ENCODE data around the gene PARD6B. TPM values are rescaled to one million over a fixed set of nuclear protein-coding genes. Genes with fewer than 3 reads are reported as not detected.
"Not testable (repeated sequence)": the region's sequence is repeated elsewhere in the genome, so short reads cannot be mapped to it uniquely, and the experiment has no call there.

The PARD6B gene
- total and polyA plus RNA-seq, 8 donors: 3.1 to 17.8 (median 10.6) TPM

DNA sequence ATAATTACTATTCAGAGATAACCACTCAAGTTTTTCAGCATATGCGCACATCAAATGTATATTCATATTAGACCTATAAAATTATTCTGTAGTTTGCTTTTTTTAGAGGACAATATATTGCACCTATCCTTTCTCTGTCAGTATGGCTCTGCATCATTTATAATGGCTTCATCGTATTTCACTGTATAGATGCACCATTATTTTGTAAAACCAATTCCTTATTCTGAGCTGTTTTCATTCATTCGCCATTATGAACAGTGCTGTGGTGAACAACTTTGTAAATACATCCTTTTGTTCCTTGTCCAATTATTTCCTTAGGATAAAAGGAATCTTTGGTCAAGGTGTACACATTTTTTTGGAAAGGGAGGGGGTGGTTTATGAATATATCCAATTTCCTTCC, 34.3 kb downstream of the PARD6B start:
- ATAC-seq (no peak), DNase-seq (no peak), FAIRE-seq (no peak)
- Histone ChIP-seq H3K27me3 (no peaks in the 10 kb centered on the region), H3K27ac (no peak overlapping the region), H3K4me3 (no peak overlapping the region), H3K36me3 (no peaks in the 10 kb centered on the region), H3K9me3 (no peaks in the 10 kb centered on the region), H3K4me1 (peaks cover 6 to 32% (median 23%) of the 10 kb centered on the region in 3 donors)
- TF ChIP-seq, protein P1, sequence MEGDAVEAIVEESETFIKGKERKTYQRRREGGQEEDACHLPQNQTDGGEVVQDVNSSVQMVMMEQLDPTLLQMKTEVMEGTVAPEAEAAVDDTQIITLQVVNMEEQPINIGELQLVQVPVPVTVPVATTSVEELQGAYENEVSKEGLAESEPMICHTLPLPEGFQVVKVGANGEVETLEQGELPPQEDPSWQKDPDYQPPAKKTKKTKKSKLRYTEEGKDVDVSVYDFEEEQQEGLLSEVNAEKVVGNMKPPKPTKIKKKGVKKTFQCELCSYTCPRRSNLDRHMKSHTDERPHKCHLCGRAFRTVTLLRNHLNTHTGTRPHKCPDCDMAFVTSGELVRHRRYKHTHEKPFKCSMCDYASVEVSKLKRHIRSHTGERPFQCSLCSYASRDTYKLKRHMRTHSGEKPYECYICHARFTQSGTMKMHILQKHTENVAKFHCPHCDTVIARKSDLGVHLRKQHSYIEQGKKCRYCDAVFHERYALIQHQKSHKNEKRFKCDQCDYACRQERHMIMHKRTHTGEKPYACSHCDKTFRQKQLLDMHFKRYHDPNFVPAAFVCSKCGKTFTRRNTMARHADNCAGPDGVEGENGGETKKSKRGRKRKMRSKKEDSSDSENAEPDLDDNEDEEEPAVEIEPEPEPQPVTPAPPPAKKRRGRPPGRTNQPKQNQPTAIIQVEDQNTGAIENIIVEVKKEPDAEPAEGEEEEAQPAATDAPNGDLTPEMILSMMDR (IDR thresholded peaks at IDR 0.05): no peak
- 54 to 75% methylated on average over 3 of the region's 3 CpGs for WGBS, 2 donors
- intact Hi-C loops (cut with DNase I): no loop called here

DNA sequence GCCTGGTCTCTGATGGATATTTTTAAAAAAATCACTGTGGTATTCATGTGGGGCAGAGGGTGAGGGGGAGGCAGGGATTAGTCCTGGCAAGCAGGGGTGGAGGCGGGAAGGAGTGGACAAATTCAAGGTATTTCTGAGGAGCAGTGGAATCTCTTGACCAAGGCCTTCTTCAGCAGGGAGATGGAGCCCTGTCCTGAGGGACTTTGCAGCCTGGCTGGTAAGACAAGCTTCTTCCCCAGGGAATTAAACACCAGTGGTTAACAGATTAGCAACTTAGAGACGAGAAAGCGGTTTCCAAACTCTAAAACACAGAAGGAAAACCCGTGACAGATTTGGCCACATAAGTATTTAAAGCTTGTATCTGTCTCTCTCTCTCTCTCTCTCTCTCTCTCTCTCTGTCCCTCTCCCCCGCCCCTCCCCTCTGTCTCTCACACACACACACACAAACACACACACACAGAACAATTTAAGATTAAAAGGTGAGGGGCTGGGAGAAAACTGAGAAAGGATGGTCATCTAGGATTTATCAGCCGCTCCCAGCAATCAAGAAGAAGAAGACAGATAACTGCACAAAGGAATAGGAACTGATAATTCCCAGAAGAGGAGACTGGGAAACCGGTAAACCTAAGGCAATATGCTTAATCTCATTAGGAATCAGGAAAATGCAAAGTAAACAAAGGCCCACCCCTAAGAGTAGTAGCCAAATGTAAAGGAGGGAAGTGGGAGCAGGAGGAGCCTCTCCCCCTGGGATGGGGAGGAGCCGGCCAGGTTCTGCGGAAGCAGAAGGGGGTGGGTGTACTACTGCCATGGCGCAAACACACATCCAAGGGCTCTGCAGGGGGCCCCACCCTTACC, 35.8 kb downstream of the PARD6B start:
- intact Hi-C loops (cut with DNase I); H3K9me3 ChIP-seq; H3K36me3 ChIP-seq; H3K27me3 ChIP-seq; H3K4me3 ChIP-seq; H3K27ac ChIP-seq; FAIRE-seq; ATAC-seq: not testable (repeated sequence)
- H3K4me1 ChIP-seq: peaks cover 4 to 19% (median 15%) of the 10 kb centered on the region in 3 donors
- DNase-seq: peak in 1 of 6 donors; percentile 24
- WGBS, 2 donors: 63 to 65% methylated on average over 7 to 8 of the region's 10 CpGs

DNA sequence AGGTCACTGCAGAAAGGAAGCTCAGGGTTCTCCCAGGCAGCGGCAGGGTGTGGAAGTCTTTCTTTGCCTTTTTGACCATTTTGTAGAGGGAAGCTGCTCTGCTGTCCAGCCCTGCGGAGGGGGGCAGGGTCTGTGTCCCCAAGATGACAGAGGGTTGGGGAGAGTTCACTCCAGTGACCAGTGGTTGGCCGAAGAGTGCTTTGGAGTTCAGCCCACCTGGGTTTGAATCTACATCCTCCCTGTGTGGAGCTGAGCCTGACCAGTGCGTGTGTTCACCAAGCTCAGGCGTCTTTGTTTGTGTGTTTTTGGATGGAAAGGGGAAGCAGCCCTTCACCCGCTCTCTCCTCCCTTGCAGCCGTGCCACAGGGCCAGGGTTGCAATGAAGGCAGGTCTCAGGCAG, 37.6 kb downstream of the PARD6B start:
- ATAC-seq; H3K27me3 ChIP-seq; H3K4me3 ChIP-seq; H3K4me1 ChIP-seq; H3K27ac ChIP-seq; FAIRE-seq; H3K36me3 ChIP-seq; intact Hi-C loops (cut with DNase I); H3K9me3 ChIP-seq: not testable (repeated sequence)
- 70 to 80% methylated on average over 7 of the region's 7 CpGs for WGBS, 2 donors
- DNase-seq: peak in 1 of 6 donors; percentile 19

DNA sequence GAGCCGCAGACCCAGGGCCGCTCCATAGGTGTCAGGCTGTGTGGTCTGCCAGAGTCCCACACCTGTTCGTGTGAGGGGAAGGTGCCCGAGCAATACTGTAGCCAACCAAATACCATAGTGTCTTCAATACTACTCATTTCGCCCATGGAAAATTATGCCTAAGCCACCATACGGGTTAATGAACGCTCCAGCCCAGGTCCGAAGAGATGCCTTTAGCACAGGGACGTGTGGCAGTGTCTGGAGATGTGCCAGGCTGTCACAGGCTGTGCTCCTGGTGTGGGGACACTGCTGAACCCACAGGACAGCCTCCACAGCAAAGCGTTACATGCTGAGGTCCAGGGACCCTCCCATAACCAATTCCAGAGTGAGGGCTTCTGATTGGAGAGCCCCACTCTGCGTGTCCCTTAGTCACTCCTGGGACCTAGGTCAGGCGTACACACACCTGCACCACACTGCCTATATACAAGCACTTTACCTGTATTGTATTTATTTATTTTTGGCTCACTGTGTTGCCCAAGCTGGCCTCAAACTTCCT, 38.2 kb downstream of the PARD6B start:
- not testable (repeated sequence) for FAIRE-seq, ATAC-seq, H3K36me3 ChIP-seq

DNA sequence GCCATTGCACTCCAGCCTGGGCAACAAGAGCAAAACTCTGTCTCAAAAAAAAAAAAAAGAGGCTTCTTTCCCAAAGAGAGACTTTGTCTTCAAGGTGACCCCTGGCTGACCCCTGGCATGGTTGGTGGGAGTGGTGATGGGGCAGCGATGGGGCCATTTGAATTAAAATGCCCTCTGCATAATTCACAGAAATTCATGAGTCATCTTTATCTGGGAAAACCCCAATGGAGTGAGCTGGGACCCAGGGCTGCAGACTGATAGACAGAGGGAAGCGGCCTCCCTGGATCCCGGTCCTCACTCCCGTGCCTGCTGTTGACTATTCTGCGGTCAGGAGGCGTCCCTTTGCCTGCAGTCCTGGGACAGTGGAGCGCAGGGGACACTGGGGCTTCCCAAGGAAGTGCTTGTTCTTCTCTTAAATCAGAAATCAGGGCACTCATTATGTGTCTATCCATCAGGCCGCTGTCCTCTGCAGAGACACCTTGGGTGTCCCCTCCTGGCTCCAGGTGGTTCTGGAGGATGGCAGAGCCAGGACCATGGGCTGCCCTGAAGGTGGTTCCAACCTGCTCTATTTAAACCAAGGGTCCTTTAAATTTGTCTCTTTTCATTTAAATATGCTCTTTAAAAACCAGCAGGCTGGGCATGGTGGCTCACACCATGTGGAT, 40.2 kb downstream of the PARD6B start:
- H3K36me3 ChIP-seq; H3K27ac ChIP-seq; H3K27me3 ChIP-seq; H3K4me1 ChIP-seq; H3K9me3 ChIP-seq; FAIRE-seq; intact Hi-C loops (cut with DNase I); H3K4me3 ChIP-seq: not testable (repeated sequence)
- WGBS, 2 donors: 91 to 97% methylated on average over 3 to 4 of the region's 8 CpGs
- peak in 1 of 4 donors; percentile 54 for ATAC-seq
- peak in 1 of 6 donors; percentile 11 for DNase-seq

More for the DNA sequence above, 38.2 kb downstream of the PARD6B start:
- intact Hi-C loops (cut with DNase I); H3K4me3 ChIP-seq; H3K4me1 ChIP-seq; H3K27me3 ChIP-seq; H3K27ac ChIP-seq; H3K9me3 ChIP-seq: not testable (repeated sequence)
- 78 to 79% methylated on average over 9 to 10 of the region's 12 CpGs for WGBS, 2 donors
- peak in 1 of 6 donors; percentile 21 for DNase-seq

DNA sequence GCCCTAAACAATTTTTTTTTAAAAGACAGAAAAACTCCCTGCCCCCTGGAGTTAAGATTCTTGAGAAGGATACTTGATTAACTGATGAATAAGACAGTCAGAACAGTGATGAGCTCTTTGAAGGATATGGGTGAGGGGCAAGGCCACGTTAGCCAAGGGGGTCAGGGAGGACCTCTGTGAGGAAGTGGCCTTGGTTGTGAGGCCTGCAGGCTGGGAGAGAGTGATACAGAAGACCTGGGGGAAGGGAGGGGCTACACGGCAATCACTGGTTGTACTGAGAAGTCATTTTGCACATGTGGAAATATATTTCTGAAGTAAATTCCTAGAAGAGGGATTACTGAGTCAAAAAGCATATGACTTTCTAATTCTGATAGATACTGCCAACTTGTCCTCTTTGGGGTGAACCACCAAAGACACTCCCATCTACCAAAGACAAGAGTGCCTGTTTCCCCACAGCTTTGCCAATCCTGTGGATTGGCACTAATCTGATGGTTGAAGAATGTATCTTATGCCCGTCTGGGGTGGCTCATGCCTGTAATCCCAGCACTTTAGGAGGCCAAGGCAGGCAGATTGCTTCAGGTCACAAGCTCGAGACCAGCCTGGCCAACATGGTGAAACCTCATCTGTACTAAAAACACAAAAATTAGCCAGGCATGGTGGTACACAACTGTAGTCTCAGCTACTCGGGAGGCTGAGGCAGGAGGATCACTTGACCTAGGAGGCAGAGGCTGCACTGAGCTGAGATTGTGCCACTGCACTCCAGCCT, 41.2 kb downstream of the PARD6B start:
- 71 to 80% methylated on average over 5 of the region's 5 CpGs for WGBS, 2 donors
- no peaks in the 10 kb centered on the region for H3K9me3 ChIP-seq
- FAIRE-seq (no peak), ATAC-seq (no peak), DNase-seq (peak in 2 of 6 donors; percentile 1 to 11)
- TF ChIP-seq, protein P1 (IDR thresholded peaks at IDR 0.05): no peak
- intact Hi-C loops (cut with DNase I): no loop called here
- no peak overlapping the region for H3K4me3 ChIP-seq
- H3K4me1 ChIP-seq: no peaks in the 10 kb centered on the region
- no peaks in the 10 kb centered on the region for H3K27me3 ChIP-seq
- H3K27ac ChIP-seq: no peak overlapping the region
- H3K36me3 ChIP-seq: no peaks in the 10 kb centered on the region
